ENCODE results near the gene DIO2. TPM values are rescaled to one million over a fixed set of nuclear protein-coding genes. Genes with fewer than 3 reads are reported as not detected.

Gene DIO2
- total RNA-seq (2022; extraction: Qiagen RNA extraction; ENCODE audit: low read depth): 6.0 to 10.7 TPM (median 6.5 TPM) in 5 replicates

DNA sequence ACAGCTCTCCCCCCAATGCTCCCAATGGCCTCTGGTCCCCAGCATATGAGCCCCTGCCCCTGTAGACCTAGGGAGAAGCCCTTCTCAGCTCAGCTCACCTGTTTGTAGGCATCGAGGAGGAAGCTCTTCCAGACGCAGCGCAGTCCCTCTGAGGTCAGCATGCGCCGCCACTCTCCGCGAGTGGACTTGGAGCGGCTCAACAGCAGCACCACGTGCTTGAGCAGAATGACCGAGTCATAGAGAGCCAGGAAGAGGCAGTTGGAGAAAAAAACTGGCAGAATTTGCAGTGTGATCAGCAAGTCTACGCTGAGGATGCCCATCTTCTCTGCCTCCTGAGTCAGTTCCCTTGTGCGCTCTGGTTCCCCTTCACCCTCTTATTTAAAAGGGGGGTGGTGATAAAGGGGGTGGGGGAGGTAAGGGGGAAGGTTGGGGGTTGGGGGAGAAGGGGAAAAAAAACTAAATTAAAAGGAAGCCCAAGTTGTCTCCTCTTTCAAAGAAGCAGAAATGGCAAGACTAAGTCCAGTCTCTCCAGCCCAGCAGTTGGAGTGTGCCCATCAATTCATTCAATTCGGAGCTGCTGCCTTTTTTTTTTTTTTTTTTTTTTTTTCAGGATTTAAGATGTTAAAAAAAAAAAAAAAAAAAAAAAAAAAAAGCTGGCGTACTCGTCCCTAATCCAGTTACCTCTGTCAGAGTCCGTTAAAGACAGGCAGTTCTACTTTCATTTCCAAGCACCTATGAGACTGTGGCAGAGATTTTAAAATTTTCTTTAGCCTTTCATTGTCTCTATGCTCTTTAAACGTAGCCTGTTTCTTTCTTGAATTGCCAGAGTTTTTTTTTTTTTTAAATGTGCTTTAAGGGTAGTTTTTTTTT is at the start of gene DIO2:
DIO2 (minus strand) TSS at position 352 of the 870 bp plus-strand sequence; CDS start at position 320, 32 bp downstream.

Data from A549 treated with RU486 at 1 μM for 4 hours (cell line).